ENCODE data around the gene STX7.

STX7 gene

GRCh38 chr6:132483779-132484679 lies 28.9 kb downstream of the STX7 start:
- H3K9ac ChIP-seq (ENCODE audit: low read depth, low read length, poor library complexity), result no peak overlapping the region
- no peaks in the 10 kb centered on the region for H3K4me1 ChIP-seq (ENCODE audit: control insufficient read depth in 2 of 2, insufficient read depth in 1 of 2, low read depth in 1 of 2, low read length in 2 of 2)
- no peak overlapping the region for H3K23ac ChIP-seq (ENCODE audit: low read depth, low read length, poor library complexity)
- no peak overlapping the region for H2AFZ ChIP-seq (ENCODE audit: low read length)
- H2BK5ac ChIP-seq (ENCODE audit: low read length), result no peak overlapping the region
- no peaks in the 10 kb centered on the region for H3K27me3 ChIP-seq (ENCODE audit: control insufficient read depth in 3 of 3, insufficient read depth in 3 of 3, low read depth in 1 of 3, low read length in 3 of 3)
- no peak overlapping the region for H3K27ac ChIP-seq (replicated peaks; ENCODE audit: low read length)
- no peaks in the 10 kb centered on the region for H3K36me3 ChIP-seq (replicated peaks in 1 of 2; ENCODE audit: control insufficient read depth in 2 of 2, insufficient read depth in 2 of 2, low read length in 2 of 2)
- H2BK12ac ChIP-seq (ENCODE audit: low read length), result no peak overlapping the region
- no peak overlapping the region for H3K4me2 ChIP-seq (ENCODE audit: insufficient read depth, low read length, poor library complexity, severe bottlenecking)
- no peak overlapping the region for H3K4ac ChIP-seq (ENCODE audit: low read length)
- H3K79me1 ChIP-seq (ENCODE audit: low read depth, low read length), result no peaks in the 10 kb centered on the region
- H2AK5ac ChIP-seq (ENCODE audit: low read depth, low read length), result no peak overlapping the region
- no peak overlapping the region for H3K4me3 ChIP-seq (ENCODE audit: low read length in 2 of 2)
- H4K8ac ChIP-seq (ENCODE audit: low read depth, low read length), result no peak overlapping the region
- H2BK120ac ChIP-seq (ENCODE audit: low read depth, low read length), result no peak overlapping the region
- H4K91ac ChIP-seq (ENCODE audit: low read depth, low read length, poor library complexity), result no peak overlapping the region
- WGBS, 2 donors (ENCODE audit: extremely low coverage in 2 of 2, insufficient read length in 2 of 2, insufficient replicate concordance in 1 of 2), result no CpG with 5 or more reads among the region's 9 CpGs
- H3K18ac ChIP-seq (ENCODE audit: low read length), result no peak overlapping the region
- H3K14ac ChIP-seq (ENCODE audit: low read length), result no peak overlapping the region
- DNase-seq (ENCODE audit: low spot score), result peak; percentile 64
- H2BK15ac ChIP-seq (ENCODE audit: low read length), result no peak overlapping the region
- H3K9me3 ChIP-seq (replicated peaks in 1 of 2; ENCODE audit: control insufficient read depth in 2 of 2, insufficient read depth in 1 of 2, low read depth in 1 of 2, low read length in 2 of 2), result no peaks in the 10 kb centered on the region

- Histone ChIP-seq H2BK12ac (ENCODE audit: low read length) (no peak overlapping the region), H3K27me3 (ENCODE audit: control insufficient read depth in 3 of 3, insufficient read depth in 3 of 3, low read depth in 1 of 3, low read length in 3 of 3) (no peaks in the 10 kb centered on the region), H3K27ac (replicated peaks; ENCODE audit: low read length) (no peak overlapping the region), H3K14ac (ENCODE audit: low read length) (no peak overlapping the region), H2BK120ac (ENCODE audit: low read depth, low read length) (no peak overlapping the region), H3K79me1 (ENCODE audit: low read depth, low read length) (no peaks in the 10 kb centered on the region), H2AFZ (ENCODE audit: low read length) (no peak overlapping the region), H3K4me3 (ENCODE audit: low read length in 2 of 2) (no peak overlapping the region), H2BK15ac (ENCODE audit: low read length) (no peak overlapping the region), H3K23ac (ENCODE audit: low read depth, low read length, poor library complexity) (no peak overlapping the region), H4K91ac (ENCODE audit: low read depth, low read length, poor library complexity) (no peak overlapping the region), H3K18ac (ENCODE audit: low read length) (no peak overlapping the region), H2AK5ac (ENCODE audit: low read depth, low read length) (no peak overlapping the region), H2BK5ac (ENCODE audit: low read length) (no peak overlapping the region), H3K36me3 (replicated peaks in 1 of 2; ENCODE audit: control insufficient read depth in 2 of 2, insufficient read depth in 2 of 2, low read length in 2 of 2) (no peaks in the 10 kb centered on the region), H3K4me1 (ENCODE audit: control insufficient read depth in 2 of 2, insufficient read depth in 1 of 2, low read depth in 1 of 2, low read length in 2 of 2) (no peaks in the 10 kb centered on the region), H3K9me3 (replicated peaks in 1 of 2; ENCODE audit: control insufficient read depth in 2 of 2, insufficient read depth in 1 of 2, low read depth in 1 of 2, low read length in 2 of 2) (no peaks in the 10 kb centered on the region), H3K4me2 (ENCODE audit: insufficient read depth, low read length, poor library complexity, severe bottlenecking) (no peak overlapping the region), H3K4ac (ENCODE audit: low read length) (no peak overlapping the region), H4K8ac (ENCODE audit: low read depth, low read length) (no peak overlapping the region), H3K9ac (ENCODE audit: low read depth, low read length, poor library complexity) (no peak overlapping the region)
- WGBS, 2 donors (ENCODE audit: extremely low coverage in 2 of 2, insufficient read length in 2 of 2, insufficient replicate concordance in 1 of 2), result no CpG with 5 or more reads among the region's 2 CpGs
- no peak for DNase-seq (ENCODE audit: low spot score)
Measured at GRCh38 chr6:132482581-132482980, 30.3 kb downstream of the STX7 start.

GRCh38 chr6:132481189-132481588 lies 31.7 kb downstream of the STX7 start:
- H3K18ac ChIP-seq (ENCODE audit: low read length), result no peak overlapping the region

GRCh38 chr6:132479131-132479530 lies 33.8 kb downstream of the STX7 start:
- Histone ChIP-seq H3K27ac (replicated peaks; ENCODE audit: low read length) (no peak overlapping the region), H3K9me3 (replicated peaks in 1 of 2; ENCODE audit: control insufficient read depth in 2 of 2, insufficient read depth in 1 of 2, low read depth in 1 of 2, low read length in 2 of 2) (no peaks in the 10 kb centered on the region), H2BK120ac (ENCODE audit: low read depth, low read length) (no peak overlapping the region), H2AK5ac (ENCODE audit: low read depth, low read length) (no peak overlapping the region), H3K18ac (ENCODE audit: low read length) (no peak overlapping the region), H2AFZ (ENCODE audit: low read length) (no peak overlapping the region), H3K79me1 (ENCODE audit: low read depth, low read length) (no peaks in the 10 kb centered on the region), H3K4me2 (ENCODE audit: insufficient read depth, low read length, poor library complexity, severe bottlenecking) (no peak overlapping the region), H3K14ac (ENCODE audit: low read length) (no peak overlapping the region), H2BK5ac (ENCODE audit: low read length) (no peak overlapping the region), H4K91ac (ENCODE audit: low read depth, low read length, poor library complexity) (no peak overlapping the region), H4K8ac (ENCODE audit: low read depth, low read length) (no peak overlapping the region), H3K9ac (ENCODE audit: low read depth, low read length, poor library complexity) (no peak overlapping the region), H3K4me1 (ENCODE audit: control insufficient read depth in 2 of 2, insufficient read depth in 1 of 2, low read depth in 1 of 2, low read length in 2 of 2) (no peaks in the 10 kb centered on the region), H3K4me3 (ENCODE audit: low read length in 2 of 2) (no peak overlapping the region), H3K4ac (ENCODE audit: low read length) (no peak overlapping the region), H3K36me3 (replicated peaks in 1 of 2; ENCODE audit: control insufficient read depth in 2 of 2, insufficient read depth in 2 of 2, low read length in 2 of 2) (no peaks in the 10 kb centered on the region), H2BK12ac (ENCODE audit: low read length) (no peak overlapping the region), H3K23ac (ENCODE audit: low read depth, low read length, poor library complexity) (no peak overlapping the region), H2BK15ac (ENCODE audit: low read length) (no peak overlapping the region), H3K27me3 (ENCODE audit: control insufficient read depth in 3 of 3, insufficient read depth in 3 of 3, low read depth in 1 of 3, low read length in 3 of 3) (no peaks in the 10 kb centered on the region)
- no peak for DNase-seq (ENCODE audit: low spot score)
- no CpG with 5 or more reads among the region's 2 CpGs for WGBS, 2 donors (ENCODE audit: extremely low coverage in 2 of 2, insufficient read length in 2 of 2, insufficient replicate concordance in 1 of 2)

More at GRCh38 chr6:132481189-132481588, 31.7 kb downstream of the STX7 start:
- Histone ChIP-seq H2AK5ac (ENCODE audit: low read depth, low read length) (no peak overlapping the region), H2BK5ac (ENCODE audit: low read length) (no peak overlapping the region), H3K4me3 (ENCODE audit: low read length in 2 of 2) (no peak overlapping the region), H2BK15ac (ENCODE audit: low read length) (no peak overlapping the region), H2BK120ac (ENCODE audit: low read depth, low read length) (no peak overlapping the region), H3K23ac (ENCODE audit: low read depth, low read length, poor library complexity) (no peak overlapping the region), H3K9ac (ENCODE audit: low read depth, low read length, poor library complexity) (no peak overlapping the region), H3K27ac (replicated peaks; ENCODE audit: low read length) (no peak overlapping the region), H3K4me1 (ENCODE audit: control insufficient read depth in 2 of 2, insufficient read depth in 1 of 2, low read depth in 1 of 2, low read length in 2 of 2) (no peaks in the 10 kb centered on the region), H3K79me1 (ENCODE audit: low read depth, low read length) (no peaks in the 10 kb centered on the region), H2AFZ (ENCODE audit: low read length) (no peak overlapping the region), H3K4ac (ENCODE audit: low read length) (no peak overlapping the region), H4K8ac (ENCODE audit: low read depth, low read length) (no peak overlapping the region), H3K36me3 (replicated peaks in 1 of 2; ENCODE audit: control insufficient read depth in 2 of 2, insufficient read depth in 2 of 2, low read length in 2 of 2) (no peaks in the 10 kb centered on the region), H2BK12ac (ENCODE audit: low read length) (no peak overlapping the region), H3K14ac (ENCODE audit: low read length) (no peak overlapping the region), H4K91ac (ENCODE audit: low read depth, low read length, poor library complexity) (no peak overlapping the region), H3K4me2 (ENCODE audit: insufficient read depth, low read length, poor library complexity, severe bottlenecking) (no peak overlapping the region), H3K27me3 (ENCODE audit: control insufficient read depth in 3 of 3, insufficient read depth in 3 of 3, low read depth in 1 of 3, low read length in 3 of 3) (no peaks in the 10 kb centered on the region), H3K9me3 (replicated peaks in 1 of 2; ENCODE audit: control insufficient read depth in 2 of 2, insufficient read depth in 1 of 2, low read depth in 1 of 2, low read length in 2 of 2) (no peaks in the 10 kb centered on the region)
- no peak for DNase-seq (ENCODE audit: low spot score)
